GM23338 (cell line): ENCODE data around the gene CCDC183. TPM values are rescaled to one million over a fixed set of nuclear protein-coding genes. Genes with fewer than 3 reads are reported as not detected.

Source experiments
- ATAC-seq: fragments of 200-7000 bp; cut with Tn5 transposase; 3 replicates; pipeline ENCODE4 v1.9.1; 2020
- DNase-seq: peaks from one replicate; pipeline ENCODE4 v3.0.0-alpha.2; 2015; ENCODE audit warnings: low spot score
- H2AFZ ChIP-seq: fragments of 200-600 bp; sonication (generic); 2 replicates; pipeline ENCODE4 v1.8.0; 2016; ENCODE audit warnings: antibody characterized with exemption, mild to moderate bottlenecking, moderate library complexity
- H3F3A ChIP-seq: fragments of 200-600 bp; sonication (generic); replicated peaks from 2 replicates; pipeline ENCODE4 v1.8.0; 2017; ENCODE audit warnings: antibody characterized with exemption, mixed run types, low read depth
- H3K27ac ChIP-seq: fragments of 200-600 bp; sonication (generic); 2 replicates; pipeline ENCODE4 v1.6.1; 2016; ENCODE audit warnings: low read depth
- H3K27me3 ChIP-seq: fragments of 200-600 bp; sonication (generic); 2 replicates; pipeline ENCODE4 v1.8.0; 2016; ENCODE audit warnings: mild to moderate bottlenecking, mixed run types, moderate library complexity; ENCODE audit not compliant: insufficient read depth
- H3K36me3 ChIP-seq: fragments of 200-600 bp; sonication (generic); 2 replicates; pipeline ENCODE4 v1.8.0; 2016; ENCODE audit warnings: mild to moderate bottlenecking; ENCODE audit not compliant: insufficient read depth
- H3K4me1 ChIP-seq: fragments of 200-600 bp; sonication (generic); 2 replicates; pipeline ENCODE4 v1.8.0; 2016; ENCODE audit warnings: mild to moderate bottlenecking, moderate library complexity; ENCODE audit not compliant: insufficient read depth
- H3K4me2 ChIP-seq: fragments of 200-600 bp; sonication (generic); 2 replicates; pipeline ENCODE4 v1.7.1; 2017; ENCODE audit warnings: mixed run types
- H3K4me3 ChIP-seq: fragments of 200-600 bp; sonication (generic); 2 replicates; pipeline ENCODE4 v1.6.1; 2016; ENCODE audit warnings: mixed run types
- H3K79me2 ChIP-seq: fragments of 200-600 bp; sonication (generic); replicated peaks from 2 replicates; pipeline ENCODE4 v1.8.0; 2017; ENCODE audit warnings: mild to moderate bottlenecking; ENCODE audit not compliant: insufficient read depth
- H3K9me2 ChIP-seq: fragments of 200-600 bp; sonication (generic); 2 replicates; pipeline ENCODE4 v1.8.0; 2017; ENCODE audit not compliant: insufficient read depth
- H4K20me1 ChIP-seq: fragments of 200-600 bp; sonication (generic); replicated peaks from 2 replicates; pipeline ENCODE4 v1.8.0; 2017; ENCODE audit warnings: mild to moderate bottlenecking; ENCODE audit not compliant: insufficient read depth
- H3K27ac Mint-ChIP-seq: 2 replicates; pipeline ENCODE4 v1.8.0; 2020; ENCODE audit warnings: inconsistent platforms, mild to moderate bottlenecking, moderate library complexity, mixed read lengths
- H3K27me3 Mint-ChIP-seq: 3 replicates; pipeline ENCODE4 v1.8.0; 2022; ENCODE audit warnings: low read depth, mild to moderate bottlenecking, moderate library complexity, mixed read lengths, inconsistent platforms; ENCODE audit not compliant: insufficient read depth, poor library complexity
- H3K36me3 Mint-ChIP-seq: 3 replicates; pipeline ENCODE4 v1.8.0; 2021; ENCODE audit warnings: low read depth, mild to moderate bottlenecking, inconsistent platforms, moderate library complexity, mixed read lengths
- H3K4me1 Mint-ChIP-seq: 3 replicates; pipeline ENCODE4 v1.8.0; 2020; ENCODE audit warnings: mild to moderate bottlenecking, inconsistent platforms, mixed read lengths
- H3K4me3 Mint-ChIP-seq: 3 replicates; pipeline ENCODE4 v1.8.0; 2021; ENCODE audit warnings: moderate library complexity, mild to moderate bottlenecking, inconsistent platforms, mixed read lengths
- H3K9me3 Mint-ChIP-seq: 3 replicates; pipeline ENCODE4 v1.8.0; 2020; ENCODE audit warnings: moderate library complexity, mild to moderate bottlenecking, inconsistent platforms, mixed read lengths
- CREB1 ChIP-seq: fragments of 250-450 bp; sonication (Bioruptor Pico); IDR thresholded peaks from 2 replicates; pipeline ENCODE4 v1.5.0; 2020; ENCODE audit warnings: low read depth, mild to moderate bottlenecking, moderate library complexity
- CTCF ChIP-seq, 2 experiments: fragments of 200-600 bp in 1 of 2; sonication (generic) in 1 of 2; conservative IDR thresholded peaks; 2 replicates each; pipeline versions ENCODE4 v1.5.1 to v1.6.1; 2016 to 2017; ENCODE audit warnings: antibody characterized with exemption in 2 of 2, low read depth in 2 of 2, mild to moderate bottlenecking in 2 of 2, moderate library complexity in 1 of 2
- EZH2 ChIP-seq: fragments of 200-600 bp; sonication (generic); IDR thresholded peaks from one replicate; pipeline ENCODE4 v1.8.0; 2017; ENCODE audit warnings: antibody characterized with exemption, mild to moderate bottlenecking, low read depth; ENCODE audit not compliant: unreplicated experiment
- EZH2phosphoT487 ChIP-seq: fragments of 200-600 bp; sonication (generic); IDR thresholded peaks from one replicate; pipeline ENCODE4 v1.8.1; 2018; ENCODE audit warnings: antibody characterized with exemption; ENCODE audit not compliant: unreplicated experiment
- JUNB ChIP-seq: IDR thresholded peaks from one replicate; pipeline ENCODE4 v1.6.1; 2016; ENCODE audit warnings: antibody characterized with exemption; ENCODE audit not compliant: unreplicated experiment
- NANOG ChIP-seq: IDR thresholded peaks from 2 replicates; pipeline ENCODE4 v1.6.1; 2016; ENCODE audit warnings: antibody characterized with exemption, borderline replicate concordance
- POLR2AphosphoS5 ChIP-seq: IDR thresholded peaks from 2 replicates; pipeline ENCODE4 v1.6.1; 2016; ENCODE audit warnings: antibody characterized with exemption, low read depth
- STAT1 ChIP-seq: IDR thresholded peaks from one replicate; pipeline ENCODE4 v1.6.1; 2016; ENCODE audit warnings: antibody characterized with exemption; ENCODE audit not compliant: unreplicated experiment
- ZNF114 ChIP-seq: fragments of 250-450 bp; sonication (Bioruptor Pico); IDR thresholded peaks from 2 replicates; pipeline ENCODE4 v1.5.0; 2020; ENCODE audit warnings: mild to moderate bottlenecking, moderate library complexity
- ZNF331 ChIP-seq: fragments of 250-450 bp; sonication (Bioruptor Pico); IDR thresholded peaks from 2 replicates; pipeline ENCODE4 v1.5.0; 2020; ENCODE audit warnings: low read depth, mild to moderate bottlenecking, moderate library complexity
- polyA plus RNA-seq: library from polyadenylated mRNA; unstranded; fragments of >200 nt; fragmentation: Nextera tagmentation; extraction: Ambion mirVana; gene quantifications from 2 replicates; pipeline ENCODE4 v1.2.1, GENCODE V29; 2016
- total RNA-seq: library from RNA; depleted of rRNA; stranded (reverse); fragments of >200 nt; shearing (Covaris generic); gene quantifications from 2 replicates; pipeline ENCODE4 v1.2.3, GENCODE V29; 2014
- TF ChIP-seq, protein P1 (sequence below): IDR thresholded peaks from 2 replicates; pipeline ENCODE4 v1.6.1; 2016; ENCODE audit warnings: antibody characterized with exemption
- TF ChIP-seq, protein P2 (sequence below): fragments of 250-450 bp; sonication (Bioruptor Pico); IDR thresholded peaks from 2 replicates; pipeline ENCODE4 v1.5.0; 2020; ENCODE audit warnings: mild to moderate bottlenecking, moderate library complexity
- TF ChIP-seq, protein P3 (sequence below): IDR thresholded peaks from one replicate; pipeline ENCODE4 v1.6.1; 2018; ENCODE audit warnings: antibody characterized with exemption; ENCODE audit not compliant: unreplicated experiment

CCDC183 gene
- total and polyA plus RNA-seq, 2 experiments from 2014 or later, result 1.1 to 1.2 TPM

- peaks cover 13% of the 10 kb centered on the region for H3K9me3 Mint-ChIP-seq
- H3K4me3 Mint-ChIP-seq, result no peak overlapping the region
- Histone ChIP-seq H3K27me3 (no peaks in the 10 kb centered on the region), H4K20me1 (no peaks in the 10 kb centered on the region), H2AFZ (no peak overlapping the region), H3K36me3 (no peaks in the 10 kb centered on the region), H3K27ac (no peak overlapping the region), H3K79me2 (no peaks in the 10 kb centered on the region), H3K4me3 (no peak overlapping the region), H3F3A (0 out of 2 replicates have a peak, but pooled peaks cover 2% of the 10 kb centered on the region), H3K4me2 (no peak overlapping the region), H3K4me1 (no peaks in the 10 kb centered on the region), H3K9me2 (no peaks in the 10 kb centered on the region)
- H3K36me3 Mint-ChIP-seq, result no peaks in the 10 kb centered on the region
- TF ChIP-seq POLR2AphosphoS5 (no peak), ZNF114 (CRISPR knock-in tag) (no peak), CREB1 (CRISPR knock-in tag) (no peak), STAT1 (no peak), EZH2phosphoT487 (no peak), JUNB (no peak), CTCF (conservative IDR thresholded peaks at IDR 0.05; ENCODE audit: low read depth in 2 of 2) (no peak), NANOG (no peak), EZH2 (no peak), ZNF331 (CRISPR knock-in tag) (no peak)
- TF ChIP-seq, protein P1, sequence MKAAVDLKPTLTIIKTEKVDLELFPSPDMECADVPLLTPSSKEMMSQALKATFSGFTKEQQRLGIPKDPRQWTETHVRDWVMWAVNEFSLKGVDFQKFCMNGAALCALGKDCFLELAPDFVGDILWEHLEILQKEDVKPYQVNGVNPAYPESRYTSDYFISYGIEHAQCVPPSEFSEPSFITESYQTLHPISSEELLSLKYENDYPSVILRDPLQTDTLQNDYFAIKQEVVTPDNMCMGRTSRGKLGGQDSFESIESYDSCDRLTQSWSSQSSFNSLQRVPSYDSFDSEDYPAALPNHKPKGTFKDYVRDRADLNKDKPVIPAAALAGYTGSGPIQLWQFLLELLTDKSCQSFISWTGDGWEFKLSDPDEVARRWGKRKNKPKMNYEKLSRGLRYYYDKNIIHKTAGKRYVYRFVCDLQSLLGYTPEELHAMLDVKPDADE, result no peak
- TF ChIP-seq, protein P2, sequence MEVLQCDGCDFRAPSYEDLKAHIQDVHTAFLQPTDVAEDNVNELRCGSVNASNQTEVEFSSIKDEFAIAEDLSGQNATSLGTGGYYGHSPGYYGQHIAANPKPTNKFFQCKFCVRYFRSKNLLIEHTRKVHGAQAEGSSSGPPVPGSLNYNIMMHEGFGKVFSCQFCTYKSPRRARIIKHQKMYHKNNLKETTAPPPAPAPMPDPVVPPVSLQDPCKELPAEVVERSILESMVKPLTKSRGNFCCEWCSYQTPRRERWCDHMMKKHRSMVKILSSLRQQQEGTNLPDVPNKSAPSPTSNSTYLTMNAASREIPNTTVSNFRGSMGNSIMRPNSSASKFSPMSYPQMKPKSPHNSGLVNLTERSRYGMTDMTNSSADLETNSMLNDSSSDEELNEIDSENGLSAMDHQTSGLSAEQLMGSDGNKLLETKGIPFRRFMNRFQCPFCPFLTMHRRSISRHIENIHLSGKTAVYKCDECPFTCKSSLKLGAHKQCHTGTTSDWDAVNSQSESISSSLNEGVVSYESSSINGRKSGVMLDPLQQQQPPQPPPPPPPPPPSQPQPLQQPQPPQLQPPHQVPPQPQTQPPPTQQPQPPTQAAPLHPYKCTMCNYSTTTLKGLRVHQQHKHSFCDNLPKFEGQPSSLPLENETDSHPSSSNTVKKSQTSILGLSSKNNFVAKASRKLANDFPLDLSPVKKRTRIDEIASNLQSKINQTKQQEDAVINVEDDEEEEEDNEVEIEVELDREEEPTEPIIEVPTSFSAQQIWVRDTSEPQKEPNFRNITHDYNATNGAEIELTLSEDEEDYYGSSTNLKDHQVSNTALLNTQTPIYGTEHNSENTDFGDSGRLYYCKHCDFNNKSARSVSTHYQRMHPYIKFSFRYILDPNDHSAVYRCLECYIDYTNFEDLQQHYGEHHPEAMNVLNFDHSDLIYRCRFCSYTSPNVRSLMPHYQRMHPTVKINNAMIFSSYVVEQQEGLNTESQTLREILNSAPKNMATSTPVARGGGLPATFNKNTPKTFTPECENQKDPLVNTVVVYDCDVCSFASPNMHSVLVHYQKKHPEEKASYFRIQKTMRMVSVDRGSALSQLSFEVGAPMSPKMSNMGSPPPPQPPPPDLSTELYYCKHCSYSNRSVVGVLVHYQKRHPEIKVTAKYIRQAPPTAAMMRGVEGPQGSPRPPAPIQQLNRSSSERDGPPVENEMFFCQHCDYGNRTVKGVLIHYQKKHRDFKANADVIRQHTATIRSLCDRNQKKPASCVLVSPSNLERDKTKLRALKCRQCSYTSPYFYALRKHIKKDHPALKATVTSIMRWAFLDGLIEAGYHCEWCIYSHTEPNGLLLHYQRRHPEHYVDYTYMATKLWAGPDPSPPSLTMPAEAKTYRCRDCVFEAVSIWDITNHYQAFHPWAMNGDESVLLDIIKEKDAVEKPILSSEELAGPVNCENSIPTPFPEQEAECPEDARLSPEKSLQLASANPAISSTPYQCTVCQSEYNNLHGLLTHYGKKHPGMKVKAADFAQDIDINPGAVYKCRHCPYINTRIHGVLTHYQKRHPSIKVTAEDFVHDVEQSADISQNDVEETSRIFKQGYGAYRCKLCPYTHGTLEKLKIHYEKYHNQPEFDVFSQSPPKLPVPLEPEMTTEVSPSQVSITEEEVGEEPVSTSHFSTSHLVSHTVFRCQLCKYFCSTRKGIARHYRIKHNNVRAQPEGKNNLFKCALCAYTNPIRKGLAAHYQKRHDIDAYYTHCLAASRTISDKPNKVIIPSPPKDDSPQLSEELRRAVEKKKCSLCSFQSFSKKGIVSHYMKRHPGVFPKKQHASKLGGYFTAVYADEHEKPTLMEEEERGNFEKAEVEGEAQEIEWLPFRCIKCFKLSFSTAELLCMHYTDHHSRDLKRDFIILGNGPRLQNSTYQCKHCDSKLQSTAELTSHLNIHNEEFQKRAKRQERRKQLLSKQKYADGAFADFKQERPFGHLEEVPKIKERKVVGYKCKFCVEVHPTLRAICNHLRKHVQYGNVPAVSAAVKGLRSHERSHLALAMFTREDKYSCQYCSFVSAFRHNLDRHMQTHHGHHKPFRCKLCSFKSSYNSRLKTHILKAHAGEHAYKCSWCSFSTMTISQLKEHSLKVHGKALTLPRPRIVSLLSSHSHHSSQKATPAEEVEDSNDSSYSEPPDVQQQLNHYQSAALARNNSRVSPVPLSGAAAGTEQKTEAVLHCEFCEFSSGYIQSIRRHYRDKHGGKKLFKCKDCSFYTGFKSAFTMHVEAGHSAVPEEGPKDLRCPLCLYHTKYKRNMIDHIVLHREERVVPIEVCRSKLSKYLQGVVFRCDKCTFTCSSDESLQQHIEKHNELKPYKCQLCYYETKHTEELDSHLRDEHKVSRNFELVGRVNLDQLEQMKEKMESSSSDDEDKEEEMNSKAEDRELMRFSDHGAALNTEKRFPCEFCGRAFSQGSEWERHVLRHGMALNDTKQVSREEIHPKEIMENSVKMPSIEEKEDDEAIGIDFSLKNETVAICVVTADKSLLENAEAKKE, result no peak
- TF ChIP-seq, protein P3, sequence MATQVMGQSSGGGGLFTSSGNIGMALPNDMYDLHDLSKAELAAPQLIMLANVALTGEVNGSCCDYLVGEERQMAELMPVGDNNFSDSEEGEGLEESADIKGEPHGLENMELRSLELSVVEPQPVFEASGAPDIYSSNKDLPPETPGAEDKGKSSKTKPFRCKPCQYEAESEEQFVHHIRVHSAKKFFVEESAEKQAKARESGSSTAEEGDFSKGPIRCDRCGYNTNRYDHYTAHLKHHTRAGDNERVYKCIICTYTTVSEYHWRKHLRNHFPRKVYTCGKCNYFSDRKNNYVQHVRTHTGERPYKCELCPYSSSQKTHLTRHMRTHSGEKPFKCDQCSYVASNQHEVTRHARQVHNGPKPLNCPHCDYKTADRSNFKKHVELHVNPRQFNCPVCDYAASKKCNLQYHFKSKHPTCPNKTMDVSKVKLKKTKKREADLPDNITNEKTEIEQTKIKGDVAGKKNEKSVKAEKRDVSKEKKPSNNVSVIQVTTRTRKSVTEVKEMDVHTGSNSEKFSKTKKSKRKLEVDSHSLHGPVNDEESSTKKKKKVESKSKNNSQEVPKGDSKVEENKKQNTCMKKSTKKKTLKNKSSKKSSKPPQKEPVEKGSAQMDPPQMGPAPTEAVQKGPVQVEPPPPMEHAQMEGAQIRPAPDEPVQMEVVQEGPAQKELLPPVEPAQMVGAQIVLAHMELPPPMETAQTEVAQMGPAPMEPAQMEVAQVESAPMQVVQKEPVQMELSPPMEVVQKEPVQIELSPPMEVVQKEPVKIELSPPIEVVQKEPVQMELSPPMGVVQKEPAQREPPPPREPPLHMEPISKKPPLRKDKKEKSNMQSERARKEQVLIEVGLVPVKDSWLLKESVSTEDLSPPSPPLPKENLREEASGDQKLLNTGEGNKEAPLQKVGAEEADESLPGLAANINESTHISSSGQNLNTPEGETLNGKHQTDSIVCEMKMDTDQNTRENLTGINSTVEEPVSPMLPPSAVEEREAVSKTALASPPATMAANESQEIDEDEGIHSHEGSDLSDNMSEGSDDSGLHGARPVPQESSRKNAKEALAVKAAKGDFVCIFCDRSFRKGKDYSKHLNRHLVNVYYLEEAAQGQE, result no peak
- no peak for ATAC-seq
- DNase-seq, result no peak
- peaks cover 11% of the 10 kb centered on the region for H3K27me3 Mint-ChIP-seq
- peaks cover 11% of the 10 kb centered on the region for H3K4me1 Mint-ChIP-seq
- H3K27ac Mint-ChIP-seq, result no peak overlapping the region
These were observed 38.4 kb upstream of the CCDC183 start for GRCh38 chr9:136757751-136758140.
